GM19455 (cell line): ENCODE measurements around the gene CDK11A.
A peak's percentile ranks its signal among the peaks of the same experiment; 100 is the strongest.
"Not testable (repeated sequence)": the region's sequence is repeated elsewhere in the genome, so short reads cannot be mapped to it uniquely, and the experiment has no call there.

Source experiments
- ATAC-seq: cut with Tn5 transposase; IDR thresholded peaks from one replicate; pipeline ENCODE4 v1.9.1; 2021; ENCODE audit not compliant: unreplicated experiment

Gene CDK11A

DNA sequence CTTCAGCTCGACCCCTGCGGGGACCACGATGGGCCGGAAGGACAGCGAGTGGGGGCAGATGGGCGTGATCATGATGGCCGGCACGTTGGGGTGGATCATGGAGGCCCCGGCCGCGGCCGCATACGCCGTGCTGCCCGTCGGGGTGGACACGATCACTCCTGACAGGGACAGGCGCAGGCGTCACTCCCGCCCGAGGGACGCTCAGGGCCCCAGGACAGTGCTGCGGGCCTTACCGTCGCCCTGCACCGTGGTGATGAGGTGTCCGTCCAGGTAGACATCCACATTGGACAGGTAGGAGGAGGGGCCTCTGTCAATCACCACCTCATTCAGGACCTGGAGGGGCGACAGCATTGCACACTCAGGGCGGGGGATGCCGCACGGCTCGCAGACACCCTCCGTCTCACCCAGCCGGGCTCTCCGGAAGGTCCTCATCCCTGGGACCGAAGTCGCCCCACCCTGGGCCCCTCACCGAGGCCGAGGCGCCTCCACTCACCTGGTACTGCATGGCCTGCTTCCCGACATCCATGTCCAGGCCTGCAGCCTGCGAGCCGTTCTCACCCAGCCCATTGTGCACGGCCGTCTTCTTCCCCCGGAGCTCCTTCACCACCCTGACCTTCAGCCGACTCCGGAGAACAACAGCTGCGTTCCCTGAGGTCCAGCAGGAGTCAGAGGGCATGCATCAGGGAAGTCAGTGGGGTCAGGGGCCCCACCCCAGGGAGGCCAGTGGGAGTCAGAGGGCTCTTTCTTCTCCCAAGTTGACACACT, 30.1 kb upstream of the CDK11A start:
- ATAC-seq = no peak

DNA sequence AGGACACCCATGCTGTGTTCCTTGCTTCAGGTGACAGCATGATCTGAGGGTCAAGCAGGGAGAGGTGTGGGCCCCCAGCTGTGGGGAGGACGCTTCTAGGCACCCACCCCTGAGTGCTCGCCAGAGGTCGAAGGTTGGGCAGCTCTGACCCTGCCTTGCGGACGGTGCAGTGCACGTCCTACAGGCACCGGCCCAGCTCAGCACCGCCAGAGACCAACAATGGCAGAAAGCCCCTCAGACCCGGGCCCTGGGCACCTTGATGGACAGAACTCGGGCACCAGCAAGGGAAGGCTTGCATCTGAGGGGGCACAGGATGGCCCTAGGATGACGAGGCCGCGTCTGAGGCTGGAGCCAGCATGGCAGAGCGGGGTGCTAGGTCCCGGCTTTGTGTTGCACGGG, 29.4 kb upstream of the CDK11A start:
- ATAC-seq = no peak

DNA sequence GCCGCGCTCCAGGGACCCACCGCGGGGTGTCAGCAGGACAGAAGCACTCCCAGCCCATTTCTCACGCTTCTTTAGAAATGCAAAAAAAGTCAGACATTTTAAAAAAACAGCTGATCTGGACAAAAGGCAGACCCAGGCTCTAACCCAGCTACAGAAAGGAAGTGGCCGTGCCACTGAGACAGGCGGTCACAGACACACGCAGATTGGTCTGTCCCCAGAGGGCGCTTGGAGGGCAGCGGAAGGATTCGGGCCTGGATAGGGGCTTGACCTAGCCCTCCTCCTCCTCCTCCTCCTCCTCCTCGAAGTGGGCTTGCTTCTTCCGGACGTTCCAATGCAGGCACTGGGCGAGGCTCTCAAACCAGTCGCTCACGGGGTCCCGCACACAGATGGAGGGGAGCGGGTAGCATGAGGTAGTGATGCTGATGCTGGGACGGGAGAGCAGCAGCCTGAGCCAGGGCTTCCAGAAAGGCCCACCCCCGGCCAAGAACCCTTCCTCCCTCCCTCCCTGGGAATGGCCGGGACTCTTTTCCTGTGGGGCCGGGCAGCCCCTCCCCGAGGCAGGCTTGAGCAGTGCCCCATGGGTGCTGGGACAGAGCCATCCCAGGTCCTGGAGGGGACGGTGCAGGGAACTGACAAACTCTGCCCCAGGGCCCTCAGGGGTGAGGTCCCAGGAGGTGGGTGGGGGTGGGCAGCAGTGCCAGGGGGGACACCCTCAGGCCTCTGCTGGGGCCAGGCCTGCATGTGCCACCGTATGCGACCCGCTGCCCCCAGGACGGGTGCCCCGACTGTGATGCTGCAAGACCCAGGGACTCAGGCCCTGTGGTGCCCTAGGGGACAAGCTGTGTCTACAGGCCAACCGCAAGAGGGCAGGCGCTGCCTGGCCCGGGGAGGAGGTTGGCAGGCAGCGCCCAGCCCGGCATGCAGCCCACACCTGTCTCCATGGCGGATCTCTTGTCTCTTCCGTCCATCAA, 28.8 kb upstream of the CDK11A start:
- no peak for ATAC-seq

DNA sequence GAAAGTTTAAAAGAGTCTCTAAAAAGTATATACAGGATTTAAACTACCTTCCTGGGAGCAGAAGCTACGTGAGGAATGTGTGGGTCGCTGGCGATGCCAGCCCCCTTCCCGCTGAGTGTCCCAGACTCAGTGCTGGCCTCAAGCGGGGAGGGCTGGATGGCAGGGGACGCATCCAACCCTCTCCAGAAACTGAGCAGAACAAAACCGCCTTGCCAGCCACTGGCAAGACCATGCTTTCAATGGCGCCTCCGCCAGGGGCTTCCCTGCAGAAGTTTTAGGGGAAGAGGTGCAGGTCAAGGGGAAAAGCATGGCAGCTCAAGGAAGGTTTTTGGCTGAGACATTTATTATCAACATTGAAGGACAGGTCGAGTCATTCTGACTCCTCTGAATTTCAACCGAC, 28.0 kb upstream of the CDK11A start:
- ATAC-seq = no peak

DNA sequence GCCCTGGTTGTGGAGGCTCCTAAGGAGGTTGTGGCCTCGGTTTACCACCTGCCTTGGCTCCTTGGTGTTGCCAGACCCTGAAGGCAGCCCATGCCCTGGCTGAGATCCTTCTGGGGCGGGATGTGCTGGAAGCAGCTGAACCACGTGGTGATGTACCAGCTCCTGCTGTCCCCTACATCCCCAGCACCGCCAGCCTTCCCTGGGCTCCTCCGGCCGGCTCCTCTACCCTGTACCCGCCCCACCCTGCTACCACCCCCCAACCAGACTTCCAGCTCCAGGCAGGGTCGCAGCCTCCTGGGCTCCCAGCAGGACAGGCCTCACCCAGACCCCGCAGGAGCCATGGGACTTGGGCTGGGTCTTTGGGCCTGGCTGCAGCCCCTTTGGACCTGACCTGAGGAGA, 25.8 kb upstream of the CDK11A start:
- ATAC-seq = not testable (repeated sequence)

DNA sequence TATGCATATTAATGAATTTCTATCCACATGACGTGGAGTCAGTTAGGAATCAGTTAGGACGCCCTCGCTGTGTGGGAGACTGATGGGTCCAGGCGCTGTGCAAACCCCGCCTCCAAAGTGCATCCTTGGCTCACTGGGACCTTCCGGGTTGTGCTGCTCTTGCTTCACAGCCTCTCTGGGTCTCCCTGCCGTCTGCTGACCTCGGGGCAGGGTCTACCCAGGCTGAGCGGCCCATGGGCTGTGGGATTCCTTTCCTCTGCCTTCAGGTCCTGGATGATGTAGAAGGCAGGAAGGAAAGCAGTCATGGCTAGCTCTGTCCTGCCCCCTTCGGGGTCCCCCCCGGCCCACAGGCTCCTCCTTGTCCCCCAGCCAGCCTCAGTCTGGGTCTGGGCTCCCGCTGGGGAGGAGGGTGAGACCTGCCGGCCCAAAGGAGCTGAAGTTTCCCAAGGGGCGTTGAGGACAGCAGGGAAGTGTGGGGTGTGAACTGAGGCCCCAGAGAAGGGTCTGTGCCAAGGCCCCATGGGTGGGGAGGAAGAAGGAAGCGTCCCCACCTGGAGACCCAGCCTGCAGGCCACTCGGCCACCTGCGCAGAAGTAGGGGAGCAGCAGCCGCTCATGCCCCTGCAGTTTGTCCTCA, 24.6 kb upstream of the CDK11A start:
- ATAC-seq = no peak

DNA sequence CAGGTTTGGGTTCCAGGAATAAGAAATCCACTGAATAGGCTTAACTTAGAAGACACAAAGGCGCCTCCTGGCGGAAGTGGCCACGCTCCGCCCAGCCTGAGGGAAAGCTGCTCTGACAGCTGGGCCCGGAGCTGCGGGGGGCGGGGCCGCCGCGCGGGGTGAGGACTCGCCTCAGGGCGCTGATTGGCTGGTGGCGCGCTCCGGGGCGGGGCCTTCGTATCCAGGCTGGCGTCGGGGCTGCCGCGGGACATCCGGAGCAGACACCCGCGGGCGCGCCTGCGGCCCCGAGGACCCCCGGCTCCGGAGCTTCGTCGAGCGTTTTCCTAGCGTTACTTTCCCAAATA, 22.4 kb upstream of the CDK11A start:
- ATAC-seq = peak; percentile 79

DNA sequence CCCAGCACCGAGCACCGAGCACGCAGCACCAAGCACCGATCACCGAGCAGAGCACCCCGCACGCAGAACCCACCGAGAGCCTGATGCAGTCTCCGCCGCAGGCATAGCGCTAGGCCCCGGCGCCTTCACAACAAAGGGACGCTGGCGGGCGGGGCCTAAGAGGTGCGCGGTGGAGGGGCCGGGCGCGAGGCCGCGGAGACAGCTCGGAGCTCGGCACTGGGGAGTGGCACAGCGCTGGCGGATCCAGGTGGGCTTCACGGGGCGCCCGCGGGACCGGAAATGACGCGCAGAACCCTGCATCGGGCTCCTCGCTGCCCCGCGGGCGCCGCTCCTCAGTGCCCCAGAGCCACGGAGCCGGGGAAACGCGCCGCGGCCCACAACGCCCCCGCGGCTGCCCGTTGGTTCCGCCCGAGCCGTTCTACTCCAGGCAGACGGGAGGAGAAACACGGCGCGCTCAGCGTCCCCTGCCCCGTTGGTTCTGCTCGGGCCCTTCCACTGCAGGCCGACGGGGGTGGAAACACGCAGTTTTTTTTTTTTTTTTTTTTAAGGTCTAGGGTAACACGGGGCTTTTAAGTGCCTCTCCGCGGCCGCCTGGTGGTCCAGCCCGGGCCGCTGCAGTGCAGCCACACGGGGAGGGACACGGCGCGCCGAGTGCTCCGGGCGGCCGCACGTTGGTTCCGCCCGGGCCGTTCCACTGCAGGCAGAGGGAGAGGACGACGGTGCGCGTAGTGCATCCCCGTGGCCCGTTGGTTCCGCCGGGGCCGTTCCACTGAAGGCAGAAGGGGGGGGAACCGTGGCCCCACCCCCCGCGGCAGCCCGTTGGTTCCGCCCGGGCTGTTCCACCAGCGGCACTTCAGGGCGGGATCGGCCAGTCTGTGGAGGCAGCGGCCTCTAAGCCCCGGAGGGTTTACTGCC, 21.8 kb upstream of the CDK11A start:
- peak; percentile 65 for ATAC-seq

DNA sequence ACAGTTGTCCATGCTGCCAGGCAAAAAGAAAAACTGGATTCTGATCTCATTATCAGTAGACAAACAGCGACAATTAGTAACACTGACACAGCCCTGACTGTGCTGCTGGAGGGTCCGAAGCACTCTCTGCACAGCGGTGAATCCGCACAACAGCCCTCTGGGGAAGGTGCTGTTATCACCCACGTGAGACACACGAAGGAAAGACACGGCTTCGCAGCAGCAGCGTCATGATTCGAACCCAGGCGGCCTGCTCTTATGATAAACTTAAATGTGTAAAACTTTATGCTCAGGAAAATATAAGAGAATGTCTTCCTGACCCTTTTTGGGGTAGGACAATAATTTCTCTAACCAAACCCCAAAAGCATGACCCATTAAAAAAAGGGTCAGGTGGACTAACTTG, 18.4 kb upstream of the CDK11A start:
- not testable (repeated sequence) for ATAC-seq

DNA sequence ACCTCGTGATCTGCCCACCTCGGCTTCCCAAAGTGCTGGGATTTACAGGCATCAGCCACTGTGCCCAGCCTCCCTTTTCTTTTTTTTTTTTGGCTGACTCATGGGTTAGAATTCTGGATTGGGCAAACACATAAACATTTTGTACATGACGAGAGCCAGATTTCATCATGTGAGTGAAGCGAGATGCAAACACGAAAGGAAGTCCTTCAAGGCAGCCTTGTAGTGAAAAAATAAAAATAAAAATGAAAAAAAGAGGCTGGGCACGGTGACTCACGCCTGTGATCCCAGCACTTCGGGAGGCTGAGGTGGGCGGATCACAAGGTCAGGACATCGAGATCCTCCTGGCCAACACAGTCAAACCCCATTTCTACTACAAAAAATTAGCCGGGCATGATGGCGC, 16.9 kb upstream of the CDK11A start:
- ATAC-seq = not testable (repeated sequence)

DNA sequence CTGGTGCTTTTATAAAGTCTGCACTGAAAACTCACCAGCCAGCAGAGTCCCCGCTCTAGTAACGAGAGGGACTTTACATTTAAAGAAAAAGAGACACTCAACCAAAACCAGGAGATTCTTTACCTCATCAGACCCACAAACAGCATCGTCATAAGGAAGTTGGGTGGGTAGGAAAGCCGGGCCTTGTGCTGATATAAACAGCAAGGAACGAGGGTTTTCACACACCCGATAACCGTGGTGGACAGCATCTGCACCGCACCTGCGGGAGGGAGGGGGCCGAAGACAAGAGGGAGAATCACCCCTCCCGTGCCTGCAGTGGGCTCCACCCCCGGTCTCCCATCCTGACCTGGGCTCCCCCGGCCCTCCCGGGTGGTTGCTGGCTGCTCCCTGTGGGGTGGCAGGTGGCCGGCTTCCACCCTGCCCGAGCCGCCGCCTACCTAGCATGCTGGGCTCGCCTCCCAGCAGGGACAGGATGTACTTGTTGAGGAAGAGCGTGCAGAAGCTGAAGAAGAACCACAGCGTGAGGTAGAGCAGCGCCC, 14.7 kb upstream of the CDK11A start:
- ATAC-seq = not testable (repeated sequence)

DNA sequence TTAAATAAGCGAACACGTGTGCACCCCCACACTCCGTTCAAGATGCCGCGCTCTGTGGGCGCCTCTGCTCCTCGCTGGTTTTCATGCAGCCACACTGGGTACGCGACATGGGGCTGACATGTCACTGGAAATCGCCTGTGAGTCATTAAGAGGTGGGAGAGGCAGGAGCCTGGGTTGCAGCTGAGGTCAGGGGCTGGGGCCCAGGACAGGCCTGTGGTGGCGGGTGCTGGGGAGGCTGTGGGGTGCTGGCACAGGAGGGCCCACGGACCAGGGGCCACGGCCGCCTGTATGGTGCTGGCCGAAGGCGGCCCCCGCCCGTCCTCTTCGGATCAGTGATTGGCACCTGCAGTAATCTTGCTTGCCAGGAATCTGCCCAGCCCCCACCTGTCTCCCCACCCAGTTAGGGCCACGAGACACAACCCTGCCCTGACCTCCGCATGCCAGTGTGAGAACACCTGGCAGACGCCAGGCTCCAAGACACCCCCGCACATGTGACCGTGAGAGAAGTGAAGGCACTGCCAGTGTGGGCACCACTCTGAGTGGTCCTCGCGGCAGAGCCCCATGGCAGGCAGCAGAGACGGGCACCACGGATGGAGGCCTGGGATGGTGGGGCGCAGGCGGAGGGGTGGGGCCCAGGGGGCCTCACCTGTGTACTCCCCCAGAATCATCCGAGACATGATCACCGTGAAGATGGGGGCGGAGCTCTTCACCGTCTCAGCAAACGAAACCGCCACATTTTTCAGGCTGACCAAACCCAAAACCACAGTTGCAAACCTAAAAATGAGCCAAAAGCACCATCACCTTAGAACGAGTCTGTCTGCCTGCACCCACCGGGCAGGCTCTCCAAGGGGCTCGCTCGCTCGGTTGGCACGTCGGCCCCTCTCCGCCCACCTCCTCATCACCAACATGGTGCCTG, 13.8 kb upstream of the CDK11A start:
- ATAC-seq = not testable (repeated sequence)

DNA sequence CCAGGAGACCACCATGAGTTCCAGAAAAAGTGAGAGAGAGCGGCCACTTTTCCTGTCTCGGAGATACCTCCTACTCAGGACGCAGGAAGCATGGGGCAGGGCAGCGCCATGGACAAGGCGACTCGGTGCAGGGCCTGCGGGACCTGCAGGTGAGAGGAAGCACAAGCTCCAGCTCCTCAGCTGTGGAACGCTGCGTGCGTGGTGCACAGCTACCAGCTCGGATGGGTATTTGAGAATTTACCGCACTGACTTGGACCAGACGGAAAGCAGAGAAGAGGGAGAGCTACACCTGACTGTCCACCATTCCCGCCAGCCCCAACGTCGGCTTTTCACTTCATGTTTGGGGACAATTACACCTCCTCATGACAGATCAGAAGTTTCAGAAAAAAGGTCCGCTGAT, 8.2 kb upstream of the CDK11A start:
- ATAC-seq = no peak

DNA sequence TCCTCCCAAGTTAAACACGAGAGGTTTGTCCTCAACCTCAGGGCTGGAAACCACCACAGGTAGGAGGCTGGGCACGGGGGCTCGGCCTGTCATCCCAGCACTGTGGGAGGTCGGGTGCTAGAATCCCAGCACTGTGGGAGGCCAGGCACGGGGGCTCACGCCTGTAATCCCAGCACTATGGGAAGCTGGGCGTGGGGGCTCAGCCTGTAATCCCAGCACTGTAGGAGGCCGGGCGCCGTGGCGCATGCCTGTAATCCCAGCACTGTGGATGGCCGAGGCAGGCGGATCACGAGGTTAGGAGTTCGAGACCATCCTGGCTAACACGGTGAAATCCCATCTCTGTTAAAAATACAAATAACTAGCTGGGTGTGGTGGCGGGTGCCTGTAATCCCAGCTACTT, 6.7 kb upstream of the CDK11A start:
- ATAC-seq = no peak

DNA sequence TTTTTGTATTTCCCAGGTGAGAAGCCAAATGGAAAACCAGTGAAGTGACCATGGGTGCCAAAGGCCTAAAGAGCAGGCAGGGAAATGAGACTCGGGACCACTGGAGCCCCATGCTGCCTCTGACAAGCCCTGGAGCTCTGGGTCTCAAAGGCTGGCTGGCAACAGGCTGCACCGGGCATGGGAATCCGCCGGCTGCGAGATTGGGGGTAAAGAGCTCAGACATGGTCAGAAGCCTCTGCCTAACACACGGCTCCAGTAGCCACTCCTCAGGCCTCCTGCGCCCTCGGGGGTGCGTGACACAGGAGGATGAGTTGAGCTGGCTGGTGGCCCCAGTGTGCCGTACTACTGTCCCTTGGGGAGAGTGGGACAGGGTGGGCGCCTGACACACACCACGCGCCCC, 6.1 kb upstream of the CDK11A start:
- ATAC-seq = not testable (repeated sequence)

DNA sequence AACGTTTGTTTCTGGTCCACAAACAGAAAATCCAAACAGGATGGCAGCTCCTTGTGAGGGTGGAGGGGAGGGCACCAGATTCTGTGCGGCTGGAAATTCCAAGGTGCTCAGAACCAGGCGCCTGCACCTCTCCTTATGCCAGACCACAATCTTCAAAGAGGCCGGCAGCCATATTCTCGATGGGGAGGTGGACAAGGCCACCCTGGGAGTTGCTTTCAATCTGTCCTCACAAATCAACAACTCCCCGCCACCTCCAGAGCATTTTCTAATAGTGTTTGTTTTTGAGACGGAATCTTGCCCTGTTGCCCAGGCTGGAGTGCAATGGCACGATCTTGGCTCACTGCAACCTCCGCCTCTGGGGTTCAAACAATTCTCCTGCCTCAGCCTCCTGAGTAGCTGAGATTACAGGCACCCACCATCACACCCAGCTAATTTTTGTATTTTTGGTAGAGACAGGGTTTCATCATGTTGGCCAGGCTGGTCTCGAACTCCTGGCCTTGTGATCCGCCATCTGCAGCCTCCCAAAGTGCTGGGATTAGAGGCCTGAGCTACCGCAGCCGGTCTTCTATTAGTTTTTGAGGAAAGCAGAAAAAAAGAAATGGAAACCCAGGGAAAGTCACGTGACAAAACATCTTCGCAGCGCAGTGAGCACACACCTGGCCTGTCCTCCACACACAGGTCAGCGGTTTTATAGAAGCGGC, 5.1 kb upstream of the CDK11A start:
- not testable (repeated sequence) for ATAC-seq

DNA sequence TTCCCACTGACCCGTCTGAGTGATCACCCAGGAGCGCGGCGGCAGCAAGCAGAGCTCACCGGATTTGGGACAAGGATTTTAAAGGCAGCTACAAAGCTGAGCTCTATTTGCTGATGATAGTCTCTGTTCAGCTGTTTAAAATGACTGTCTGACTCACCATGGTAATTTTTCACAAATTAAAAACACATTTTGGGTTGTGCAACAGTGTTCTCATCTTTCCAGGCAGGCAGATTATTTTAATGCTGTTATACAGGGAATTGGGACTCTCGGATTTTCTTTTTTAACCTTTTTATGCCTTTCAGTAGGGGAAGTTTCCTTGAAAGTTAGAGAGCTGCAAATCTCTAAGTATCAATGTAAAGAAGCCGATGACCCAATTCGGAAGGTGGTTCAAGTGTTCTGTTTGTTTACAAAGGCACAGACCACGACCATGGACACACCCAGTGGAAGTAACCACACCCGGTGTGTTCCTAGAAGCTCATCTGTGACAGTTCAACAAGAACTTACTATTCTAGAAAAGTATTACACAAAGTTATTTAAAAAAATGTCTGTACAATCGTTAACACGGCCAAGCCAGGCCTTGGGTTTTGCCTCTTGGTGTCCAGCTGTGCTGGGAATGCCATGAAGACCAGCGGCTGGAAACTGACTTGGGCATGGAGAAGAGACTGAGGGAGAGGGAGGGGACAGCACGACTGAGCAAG, 4.3 kb upstream of the CDK11A start:
- ATAC-seq = not testable (repeated sequence)

DNA sequence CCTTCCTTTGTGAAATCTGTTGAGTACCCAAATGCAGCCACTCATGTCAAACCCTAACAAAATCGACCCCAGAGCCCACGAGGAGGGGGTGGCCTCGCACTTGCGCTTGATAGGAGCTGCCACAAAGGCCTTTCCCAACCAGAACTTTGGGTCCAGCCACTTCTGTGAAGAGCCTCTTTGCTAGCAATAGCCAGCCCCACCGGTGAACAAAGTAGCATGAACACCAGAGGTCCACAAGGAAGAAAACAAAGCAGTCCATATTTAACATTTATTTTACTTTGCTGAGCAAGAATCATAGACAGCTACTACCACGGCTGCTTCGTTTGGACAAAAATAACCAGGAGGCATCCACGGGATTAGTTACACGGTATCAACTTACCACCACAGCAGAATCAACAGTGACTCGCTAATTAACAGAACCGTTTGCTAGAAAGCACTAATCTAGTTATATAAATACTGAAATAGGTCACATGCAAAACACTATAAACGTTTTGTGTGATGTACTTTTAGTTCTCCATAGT, 3.0 kb upstream of the CDK11A start:
- ATAC-seq = not testable (repeated sequence)
